Colonic mucosa (tissue), 4 donors: Measurements from ENCODE around the gene CYFIP2. TPM values are rescaled to one million over a fixed set of nuclear protein-coding genes. Genes with fewer than 3 reads are reported as not detected.

Experiments
- DNase-seq: peaks from one replicate; pipeline ENCODE4 v3.0.0-alpha.2; 2020
- H3K27ac ChIP-seq: fragments of 200-600 bp; one replicate; pipeline ENCODE4 v1.8.0; 2021
- H3K27me3 ChIP-seq: fragments of 200-600 bp; one replicate; pipeline ENCODE4 v1.8.0; 2021
- H3K36me3 ChIP-seq: fragments of 200-600 bp; one replicate; pipeline ENCODE4 v1.8.0; 2021
- H3K4me1 ChIP-seq: fragments of 200-600 bp; one replicate; pipeline ENCODE4 v1.8.0; 2021; ENCODE audit warnings: mild to moderate bottlenecking
- H3K4me3 ChIP-seq: fragments of 200-600 bp; one replicate; pipeline ENCODE4 v1.8.0; 2021
- H3K9ac ChIP-seq, 2 donors: one replicate each; pipeline ENCODE4 v1.7.0; 2013; ENCODE audit warnings: control low read depth in 2 of 2, low read depth in 2 of 2, low read length in 2 of 2
- H3K9me3 ChIP-seq: fragments of 200-600 bp; one replicate; pipeline ENCODE4 v1.8.0; 2021
- intact Hi-C: fragments of 100-400 bp; cut with DNase I; formaldehyde crosslinking; loops from one replicate; pipeline ENCODE4 v1.14.1; 2022
- total RNA-seq, 2 donors: library from RNA; stranded (reverse); fragmentation: NEBNext Ultra II Directional in 1 of 2; extraction: Animal tissue kit (Norgen Biotek cat#: 25700) in 1 of 2; gene quantifications; one replicate each; pipeline ENCODE4 v1.2.1, GENCODE V29; 2021
- TF ChIP-seq, protein P1 (sequence below): fragments of 200-600 bp; IDR thresholded peaks from one replicate; pipeline ENCODE4 v1.8.0; 2022; ENCODE audit warnings: antibody characterized with exemption, mild to moderate bottlenecking
- donor health status: healthy.
- donor health status: DM: no; HTN: no; CAD: no.
- donor health status: DM: no; HTN: no; CAD: no.

Gene CYFIP2
- total RNA-seq, 2 donors from 2014 or later, result 22.4 to 26.1 TPM

DNA sequence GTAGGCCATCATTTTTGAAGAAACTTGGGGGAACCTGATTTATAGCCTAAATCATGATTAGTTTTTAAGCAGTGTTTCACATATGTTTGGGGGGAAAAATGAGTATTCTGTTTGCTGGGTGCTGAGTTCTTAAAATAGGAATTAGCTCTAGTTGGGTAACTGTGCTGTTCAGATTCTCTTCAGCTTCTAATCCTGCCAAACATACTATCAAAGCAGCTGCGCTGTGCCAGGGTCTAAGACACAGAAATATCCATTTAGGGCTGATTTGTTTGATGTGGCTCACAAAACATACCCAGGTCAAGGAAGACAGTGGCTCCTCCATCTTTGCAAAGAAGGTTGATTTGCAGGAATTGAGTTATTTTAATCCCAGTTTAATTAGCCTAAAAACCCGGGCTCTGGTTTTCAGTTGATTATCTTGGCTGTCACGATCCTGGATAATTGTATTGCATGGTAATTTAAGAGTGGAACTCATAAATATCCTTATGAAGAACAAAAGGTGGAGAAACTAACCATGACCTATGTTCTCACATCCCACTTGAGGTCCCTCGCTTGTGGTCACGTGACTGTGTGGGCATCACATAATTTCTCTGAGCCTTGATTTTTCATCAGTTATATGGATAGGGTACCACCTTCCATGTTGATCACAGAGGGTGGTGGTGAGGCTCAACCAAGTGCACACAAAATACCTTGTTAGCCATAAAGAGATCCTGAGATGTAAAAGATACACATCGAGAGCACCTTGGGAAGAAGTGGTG, 18.7 kb downstream of the CYFIP2 start:
- no peaks in the 10 kb centered on the region for H3K9me3 ChIP-seq
- no peaks in the 10 kb centered on the region for H3K27me3 ChIP-seq
- no peaks in the 10 kb centered on the region for H3K4me1 ChIP-seq
- no peak overlapping the region for H3K9ac ChIP-seq
- TF ChIP-seq, protein P1, sequence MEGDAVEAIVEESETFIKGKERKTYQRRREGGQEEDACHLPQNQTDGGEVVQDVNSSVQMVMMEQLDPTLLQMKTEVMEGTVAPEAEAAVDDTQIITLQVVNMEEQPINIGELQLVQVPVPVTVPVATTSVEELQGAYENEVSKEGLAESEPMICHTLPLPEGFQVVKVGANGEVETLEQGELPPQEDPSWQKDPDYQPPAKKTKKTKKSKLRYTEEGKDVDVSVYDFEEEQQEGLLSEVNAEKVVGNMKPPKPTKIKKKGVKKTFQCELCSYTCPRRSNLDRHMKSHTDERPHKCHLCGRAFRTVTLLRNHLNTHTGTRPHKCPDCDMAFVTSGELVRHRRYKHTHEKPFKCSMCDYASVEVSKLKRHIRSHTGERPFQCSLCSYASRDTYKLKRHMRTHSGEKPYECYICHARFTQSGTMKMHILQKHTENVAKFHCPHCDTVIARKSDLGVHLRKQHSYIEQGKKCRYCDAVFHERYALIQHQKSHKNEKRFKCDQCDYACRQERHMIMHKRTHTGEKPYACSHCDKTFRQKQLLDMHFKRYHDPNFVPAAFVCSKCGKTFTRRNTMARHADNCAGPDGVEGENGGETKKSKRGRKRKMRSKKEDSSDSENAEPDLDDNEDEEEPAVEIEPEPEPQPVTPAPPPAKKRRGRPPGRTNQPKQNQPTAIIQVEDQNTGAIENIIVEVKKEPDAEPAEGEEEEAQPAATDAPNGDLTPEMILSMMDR, result no peak
- DNase-seq, result no peak
- no peak overlapping the region for H3K27ac ChIP-seq
- no peak overlapping the region for H3K4me3 ChIP-seq
- H3K36me3 ChIP-seq, result no peaks in the 10 kb centered on the region
- intact Hi-C loops, result no loop called here

DNA sequence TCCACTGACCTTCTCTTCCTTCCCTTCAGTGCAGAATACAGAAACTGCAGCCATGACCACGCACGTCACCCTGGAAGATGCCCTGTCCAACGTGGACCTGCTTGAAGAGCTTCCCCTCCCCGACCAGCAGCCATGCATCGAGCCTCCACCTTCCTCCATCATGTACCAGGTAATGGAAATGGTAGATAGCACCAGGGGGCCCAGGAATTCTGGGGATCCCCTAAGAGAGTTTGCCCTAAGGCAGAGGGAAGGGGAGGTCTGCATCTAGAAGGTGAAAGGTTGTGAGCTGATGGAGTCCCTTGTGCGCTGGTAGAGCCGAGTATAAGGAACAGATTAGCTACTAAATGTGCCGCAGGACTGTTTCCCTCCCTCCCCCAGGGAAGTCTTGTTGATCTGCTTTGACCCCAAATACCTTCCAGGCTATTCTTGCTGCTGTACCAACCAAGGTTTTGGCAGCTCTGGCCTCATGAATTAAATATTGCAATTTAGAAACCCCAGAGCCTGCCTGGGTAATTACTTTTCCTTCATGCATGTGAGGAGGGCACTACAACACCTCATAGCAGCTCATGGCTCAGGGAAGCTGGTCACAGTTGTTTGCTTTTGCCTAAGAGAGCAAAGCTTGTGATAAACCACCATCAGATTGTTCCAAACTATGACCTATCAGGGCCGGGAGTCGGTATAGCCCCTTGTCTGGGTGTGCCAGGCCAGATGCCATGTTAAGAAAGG, 19.6 kb downstream of the CYFIP2 start:
- H3K9ac ChIP-seq, result no peak overlapping the region
- intact Hi-C loops, result no loop called here

DNA sequence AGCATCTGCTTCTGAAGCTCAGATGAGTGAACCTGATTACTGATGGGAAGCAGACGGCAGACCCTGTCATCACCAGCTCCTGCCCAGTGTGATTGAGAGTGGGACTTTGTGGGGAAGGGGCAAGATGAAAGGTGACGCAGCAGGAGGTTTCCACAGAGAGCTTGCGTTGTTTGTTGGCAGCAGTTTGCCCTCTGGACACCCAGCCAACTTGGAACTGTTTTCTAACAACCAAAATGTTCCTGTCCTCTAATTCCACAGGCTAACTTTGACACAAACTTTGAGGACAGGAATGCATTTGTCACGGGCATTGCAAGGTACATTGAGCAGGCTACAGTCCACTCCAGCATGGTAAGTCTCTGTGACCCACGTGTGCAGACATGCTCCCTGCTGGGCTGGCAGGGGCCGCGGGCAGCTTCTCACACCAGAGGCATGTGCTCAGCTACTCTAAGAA, 20.9 kb downstream of the CYFIP2 start:
- DNase-seq, result no peak
- Histone ChIP-seq H3K9ac (no peak overlapping the region), H3K36me3 (no peaks in the 10 kb centered on the region), H3K27me3 (no peaks in the 10 kb centered on the region), H3K27ac (no peak overlapping the region), H3K9me3 (no peaks in the 10 kb centered on the region), H3K4me3 (no peak overlapping the region), H3K4me1 (peaks cover 8% of the 10 kb centered on the region)
- intact Hi-C loops, result no loop called here
- TF ChIP-seq, protein P1, result no peak

More for the DNA sequence above, 19.6 kb downstream of the CYFIP2 start:
- H3K4me1 ChIP-seq, result no peaks in the 10 kb centered on the region
- H3K4me3 ChIP-seq, result no peak overlapping the region
- DNase-seq, result no peak
- H3K27me3 ChIP-seq, result no peaks in the 10 kb centered on the region
- TF ChIP-seq, protein P1, result no peak
- H3K36me3 ChIP-seq, result no peaks in the 10 kb centered on the region
- H3K27ac ChIP-seq, result no peak overlapping the region
- H3K9me3 ChIP-seq, result no peaks in the 10 kb centered on the region

DNA sequence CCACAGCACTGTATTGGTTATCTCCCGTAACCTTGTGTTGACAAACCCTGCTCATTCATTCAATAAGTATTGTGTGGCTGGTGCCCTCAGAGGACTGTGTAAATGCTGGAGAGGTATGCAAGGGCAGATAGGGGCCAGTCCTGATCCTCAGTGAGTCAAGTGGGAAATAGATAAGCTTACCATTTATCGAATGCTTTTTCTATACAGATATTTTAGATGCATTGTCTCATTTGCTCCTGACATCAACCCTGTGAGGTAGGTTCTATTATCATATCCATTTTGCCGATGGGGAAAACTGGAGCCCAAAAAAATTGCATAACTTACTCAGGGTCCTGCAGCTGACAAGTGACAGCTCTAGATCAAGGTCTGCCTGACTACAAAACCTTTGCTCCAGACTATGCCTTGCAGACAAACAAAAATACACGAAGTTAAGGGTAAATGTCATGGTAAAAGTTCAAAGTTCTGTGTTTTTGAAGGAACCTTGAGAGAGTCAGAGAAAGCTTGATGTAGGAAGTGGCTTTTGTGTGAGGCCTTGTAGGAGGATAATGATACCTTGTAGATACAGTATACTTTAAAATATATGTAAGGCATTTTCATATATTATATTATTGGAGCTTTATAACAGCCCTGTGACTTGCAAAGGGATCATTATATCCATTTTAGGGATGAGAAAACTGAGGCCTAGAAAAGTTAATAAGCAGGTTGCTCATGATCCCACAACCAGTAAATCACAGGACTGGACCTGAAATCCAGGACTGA, 22.7 kb downstream of the CYFIP2 start:
- intact Hi-C loops, result no loop called here
- no peak for DNase-seq
- peaks cover 8% of the 10 kb centered on the region for H3K4me1 ChIP-seq
- no peaks in the 10 kb centered on the region for H3K9me3 ChIP-seq
- H3K4me3 ChIP-seq, result no peak overlapping the region
- no peak overlapping the region for H3K27ac ChIP-seq
- H3K9ac ChIP-seq, result no peak overlapping the region
- H3K36me3 ChIP-seq, result no peaks in the 10 kb centered on the region
- TF ChIP-seq, protein P1, result no peak
- H3K27me3 ChIP-seq, result no peaks in the 10 kb centered on the region

DNA sequence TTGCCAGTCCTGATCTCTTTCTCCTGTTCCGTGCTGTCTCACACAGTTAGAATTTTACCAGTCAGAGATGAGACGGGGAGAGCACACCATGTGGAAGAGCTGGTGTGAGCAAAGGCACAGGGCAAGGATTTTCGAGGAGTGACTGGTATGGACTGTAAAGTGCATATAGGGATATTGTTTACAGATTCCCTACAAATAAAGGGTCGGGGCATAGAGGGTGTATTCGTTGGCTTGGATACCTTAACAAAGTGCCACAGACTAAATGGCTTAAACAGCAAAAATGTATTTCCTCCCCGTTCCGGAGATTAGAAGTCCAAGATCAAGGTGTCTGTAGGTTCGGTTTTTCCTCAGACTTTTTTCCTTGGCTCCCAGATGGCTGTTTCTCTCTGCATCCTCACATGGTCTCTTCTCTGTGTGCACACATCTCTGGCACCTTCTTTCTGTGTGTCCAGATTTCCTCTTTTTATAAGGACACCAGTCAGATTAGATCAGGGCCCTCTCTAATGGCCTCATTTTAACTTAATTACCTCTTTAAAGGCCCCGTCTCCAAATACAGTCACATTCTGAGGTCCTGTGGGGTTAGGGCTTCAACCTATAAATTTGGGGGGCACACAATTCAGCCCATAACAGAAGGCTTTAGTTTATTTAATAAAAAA, 23.4 kb downstream of the CYFIP2 start:
- no peak for DNase-seq
- Histone ChIP-seq H3K4me1 (peaks cover 8% of the 10 kb centered on the region), H3K9me3 (no peaks in the 10 kb centered on the region), H3K4me3 (no peak overlapping the region), H3K9ac (no peak overlapping the region), H3K36me3 (no peaks in the 10 kb centered on the region), H3K27ac (no peak overlapping the region), H3K27me3 (no peaks in the 10 kb centered on the region)
- intact Hi-C loops, result no loop called here
- TF ChIP-seq, protein P1, result no peak
